Endothelial cell of umbilical vein (primary cell): Measurements from ENCODE around the gene SPOCD1. TPM values are rescaled to one million over a fixed set of nuclear protein-coding genes. Genes with fewer than 3 reads are reported as not detected.
A peak's percentile ranks its signal among the peaks of the same experiment; 100 is the strongest.

Experiments
- BruUV-seq: library from RNA; stranded (reverse); fragments of 400-500 nt; replicated peaks from 2 replicates; lab custom pipeline; 2021; lab: Mats Ljungman, UMichigan
- CTCF ChIA-PET: fragments of 300-600, 350-600 bp; sonication (Branson Sonifier 250); formaldehyde crosslinking; loops from one replicate; lab custom pipeline; 2021; ENCODE audit warnings: antibody characterized with exemption, inconsistent platforms; lab: Charles Lee
- POLR2A ChIA-PET: fragments of 300-600, 350-600 bp; sonication (Branson Sonifier 250); formaldehyde crosslinking; loops from one replicate; lab custom pipeline; 2021; ENCODE audit warnings: antibody characterized with exemption, inconsistent platforms; lab: Charles Lee
- DNase-seq: peaks from one replicate; pipeline ENCODE4 v3.0.0-alpha.2; 2011; ENCODE audit warnings: low read depth, low spot score
- FAIRE-seq: peaks from 2 replicates; lab custom pipeline; 2011; peaks lifted over from hg19 to GRCh38; lab: Jason Lieb, UNC
- H2AFZ ChIP-seq: 2 replicates; pipeline ENCODE4 v1.6.0; 2012; ENCODE audit warnings: low read depth, low read length, control low read depth, inconsistent platforms
- H3K27ac ChIP-seq: 2 replicates; pipeline ENCODE4 v1.5.1; 2011; ENCODE audit warnings: low read depth, mild to moderate bottlenecking, control low read depth, low read length, moderate library complexity; ENCODE audit not compliant: insufficient read depth
- H3K27me3 ChIP-seq, 2 experiments: 2 replicates each; pipeline versions ENCODE4 v1.6.0 to v1.6.1; 2011; ENCODE audit warnings: low read length in 2 of 2, mixed read lengths in 1 of 2; ENCODE audit not compliant: control insufficient read depth in 2 of 2, insufficient read depth in 2 of 2
- H3K36me3 ChIP-seq, 2 experiments: 2 replicates in 1 of 2; 3 replicates in 1 of 2; pipeline ENCODE4 v1.5.1; 2011; ENCODE audit warnings: low read length in 2 of 2, mild to moderate bottlenecking in 1 of 2, moderate library complexity in 1 of 2; ENCODE audit not compliant: control insufficient read depth in 2 of 2, insufficient read depth in 2 of 2; ENCODE audit errors: extremely low read depth in 1 of 2
- H3K4me1 ChIP-seq: 3 replicates; pipeline ENCODE4 v1.5.1; 2011; ENCODE audit warnings: mild to moderate bottlenecking, low read length; ENCODE audit not compliant: control insufficient read depth, insufficient read depth; ENCODE audit errors: extremely low read depth
- H3K4me2 ChIP-seq: 2 replicates; pipeline ENCODE4 v1.6.1; 2011; ENCODE audit warnings: low read length, control low read depth, mixed read lengths; ENCODE audit not compliant: insufficient read depth
- H3K4me3 ChIP-seq, 3 experiments: fragments of 200-600 bp in 1 of 3; sonication (generic), shearing (Covaris generic) in 1 of 3; replicated peaks in 1 of 3; 2 replicates each; pipeline ENCODE4 v1.5.1; 2011 to 2016; ENCODE audit warnings: control low read depth in 3 of 3, low read length in 3 of 3, mild to moderate bottlenecking in 2 of 3, inconsistent platforms in 1 of 3, low read depth in 1 of 3, moderate library complexity in 1 of 3; ENCODE audit not compliant: insufficient read depth in 1 of 3
- H3K79me2 ChIP-seq: 2 replicates; pipeline ENCODE4 v1.6.0; 2012; ENCODE audit warnings: low read length, inconsistent platforms; ENCODE audit not compliant: control insufficient read depth, insufficient read depth
- H3K9ac ChIP-seq: replicated peaks from 2 replicates; pipeline ENCODE3; 2011; ENCODE audit warnings: low read length, control low read depth; ENCODE audit not compliant: insufficient read depth; ENCODE audit errors: extremely low read depth
- H3K9me1 ChIP-seq: replicated peaks from 3 replicates; pipeline ENCODE4 v1.6.0; 2011; ENCODE audit warnings: mild to moderate bottlenecking, low read length; ENCODE audit not compliant: control insufficient read depth, insufficient read depth; ENCODE audit errors: extremely low read depth
- H3K9me3 ChIP-seq: replicated peaks from 2 replicates; pipeline ENCODE4 v1.5.1; 2012; ENCODE audit warnings: low read length, inconsistent platforms; ENCODE audit not compliant: control insufficient read depth, insufficient read depth
- H4K20me1 ChIP-seq: replicated peaks from 2 replicates; pipeline ENCODE3; 2011; ENCODE audit warnings: mild to moderate bottlenecking, low read length; ENCODE audit not compliant: control insufficient read depth, insufficient read depth; ENCODE audit errors: extremely low read depth
- EZH2 ChIP-seq: IDR thresholded peaks from 2 replicates; pipeline ENCODE4 v1.6.1; 2012; ENCODE audit warnings: borderline replicate concordance, low read depth, mild to moderate bottlenecking, moderate library complexity, low read length, inconsistent platforms; ENCODE audit not compliant: severe bottlenecking
- FOS ChIP-seq: IDR thresholded peaks from 2 replicates; pipeline ENCODE4 v1.6.1; 2011; ENCODE audit warnings: mild to moderate bottlenecking, low read length, moderate library complexity, borderline replicate concordance; ENCODE audit not compliant: insufficient read depth
- GATA2 ChIP-seq: IDR thresholded peaks from 2 replicates; pipeline ENCODE4 v1.7.0; 2011; ENCODE audit warnings: low read depth, mild to moderate bottlenecking, moderate library complexity, mixed read lengths, low read length; ENCODE audit not compliant: insufficient read length, insufficient read depth
- JUN ChIP-seq: IDR thresholded peaks from 2 replicates; pipeline ENCODE4 v1.6.1; 2011; ENCODE audit warnings: borderline replicate concordance, low read depth; ENCODE audit not compliant: insufficient read length, insufficient read depth
- MAX ChIP-seq: IDR thresholded peaks from 2 replicates; pipeline ENCODE4 v1.6.1; 2011; ENCODE audit not compliant: insufficient read depth, insufficient read length
- MYC ChIP-seq: IDR thresholded peaks from one replicate; pipeline ENCODE4 v1.6.1; 2011; ENCODE audit warnings: mild to moderate bottlenecking, low read depth, low read length
- POLR2A ChIP-seq: IDR thresholded peaks from 2 replicates; pipeline ENCODE4 v1.6.1; 2012; ENCODE audit warnings: low read depth, mild to moderate bottlenecking, control low read depth, low read length
- POLR2AphosphoS5 ChIP-seq: IDR thresholded peaks from 2 replicates; pipeline ENCODE4 v1.6.1; 2012; ENCODE audit warnings: low read depth, mild to moderate bottlenecking, control low read depth, low read length, moderate library complexity; ENCODE audit not compliant: insufficient read depth
- dilution Hi-C: fragments of 300-500 bp; cut with MboI; formaldehyde crosslinking; loops from one replicate; pipeline ENCODE4 v1.15.0; 2019; ENCODE audit warnings: low sequenced_read_pairs; ENCODE audit not compliant: extremely low pct_ligation_motif_present
- intact Hi-C: fragments of 100-400 bp; cut with micrococcal nuclease; formaldehyde crosslinking; loops from one replicate; pipeline ENCODE4 v1.10.0; 2022
- polyA plus RNA-seq, 4 experiments: library from polyadenylated mRNA; depleted of rRNA in 3 of 4; stranded (reverse) in 3 of 4; unstranded in 1 of 4; fragments of >200 nt; gene quantifications; 2 replicates each; pipeline versions ENCODE4 v1.2.1 to v1.2.3, GENCODE V29; 2011 to 2012; ENCODE audit warnings: missing spikeins in 1 of 4
- total RNA-seq: library from RNA; stranded (reverse); gene quantifications from 2 replicates; pipeline ENCODE4 v1.2.3, GENCODE V29; 2021
- TF ChIP-seq, protein P1 (sequence below), 2 donors: IDR thresholded peaks; 1 replicate in 1 of 2; 2 replicates in 1 of 2; pipeline ENCODE4 v1.5.1; 2011; ENCODE audit warnings: low read length in 2 of 2, mild to moderate bottlenecking in 2 of 2, moderate library complexity in 2 of 2, control low read depth in 1 of 2, inconsistent platforms in 1 of 2, low read depth in 1 of 2; ENCODE audit not compliant: insufficient read depth in 1 of 2; ENCODE audit errors: extremely low read depth in 1 of 2

SPOCD1 gene
- total and polyA plus RNA-seq, 2 donors (not counting 3 experiments of a cell fraction or from before 2014, with no cell fraction given) = 0.27 to 33.0 TPM

DNA sequence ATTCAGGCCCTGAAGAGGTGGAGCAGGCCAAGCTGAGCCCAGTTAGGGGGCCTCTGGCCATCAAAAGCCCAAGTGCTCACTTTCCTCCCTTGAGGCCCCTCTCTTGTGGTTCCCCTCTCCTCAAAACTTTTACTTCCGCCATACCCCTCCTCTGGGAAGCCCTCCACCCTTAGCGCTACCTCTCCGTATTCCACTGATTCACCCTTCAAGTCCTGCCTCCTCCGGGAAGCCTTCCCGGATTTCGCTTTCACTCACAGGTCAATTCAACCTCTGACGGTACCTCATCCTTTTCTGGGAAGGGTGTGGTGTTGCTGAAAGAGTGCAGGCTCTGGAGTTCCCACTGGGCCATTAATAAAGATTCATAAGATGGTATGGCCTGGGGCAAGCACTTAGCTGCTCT is 19.1 kb downstream of the SPOCD1 start:
- H3K79me2 ChIP-seq = peaks cover 38% of the 10 kb centered on the region
- TF ChIP-seq GATA2 (no peak), EZH2 (no peak), JUN (no peak), POLR2A (no peak), POLR2AphosphoS5 (no peak), MYC (no peak), MAX (no peak), FOS (no peak)
- TF ChIP-seq, protein P1, sequence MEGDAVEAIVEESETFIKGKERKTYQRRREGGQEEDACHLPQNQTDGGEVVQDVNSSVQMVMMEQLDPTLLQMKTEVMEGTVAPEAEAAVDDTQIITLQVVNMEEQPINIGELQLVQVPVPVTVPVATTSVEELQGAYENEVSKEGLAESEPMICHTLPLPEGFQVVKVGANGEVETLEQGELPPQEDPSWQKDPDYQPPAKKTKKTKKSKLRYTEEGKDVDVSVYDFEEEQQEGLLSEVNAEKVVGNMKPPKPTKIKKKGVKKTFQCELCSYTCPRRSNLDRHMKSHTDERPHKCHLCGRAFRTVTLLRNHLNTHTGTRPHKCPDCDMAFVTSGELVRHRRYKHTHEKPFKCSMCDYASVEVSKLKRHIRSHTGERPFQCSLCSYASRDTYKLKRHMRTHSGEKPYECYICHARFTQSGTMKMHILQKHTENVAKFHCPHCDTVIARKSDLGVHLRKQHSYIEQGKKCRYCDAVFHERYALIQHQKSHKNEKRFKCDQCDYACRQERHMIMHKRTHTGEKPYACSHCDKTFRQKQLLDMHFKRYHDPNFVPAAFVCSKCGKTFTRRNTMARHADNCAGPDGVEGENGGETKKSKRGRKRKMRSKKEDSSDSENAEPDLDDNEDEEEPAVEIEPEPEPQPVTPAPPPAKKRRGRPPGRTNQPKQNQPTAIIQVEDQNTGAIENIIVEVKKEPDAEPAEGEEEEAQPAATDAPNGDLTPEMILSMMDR (IDR thresholded peaks at IDR 0.05; ENCODE audit: extremely low read depth in 1 of 2, insufficient read depth in 1 of 2, low read depth in 1 of 2, low read length in 2 of 2) = no peak

More for the DNA sequence above, 19.1 kb downstream of the SPOCD1 start:
- no peaks in the 10 kb centered on the region for H3K9me3 ChIP-seq
- peaks cover 30% of the 10 kb centered on the region for H3K4me1 ChIP-seq
- intact Hi-C loops (no loop called here), dilution Hi-C loops (no loop called here)
- peak overlapping the region in 2 of 3 experiments; percentile 59 to 97 for H3K4me3 ChIP-seq
- ChIA-PET POLR2A (no interaction called here), CTCF (interaction anchor here (4.2 to 5.0 kb wide), 2 partner anchors 8 to 168 kb away, joined by 32 to 49 read pairs; no protein-coding TSS in a partner anchor)
- no TSS peak for BruUV-seq
- H3K4me2 ChIP-seq = peak overlapping the region; percentile 88
- no peaks in the 10 kb centered on the region for H3K36me3 ChIP-seq
- no peaks in the 10 kb centered on the region for H3K9me1 ChIP-seq
- H2AFZ ChIP-seq = no peak overlapping the region
- no peaks in the 10 kb centered on the region for H4K20me1 ChIP-seq
- H3K9ac ChIP-seq = no peak overlapping the region
- no peaks in the 10 kb centered on the region for H3K27me3 ChIP-seq
- FAIRE-seq (no peak), DNase-seq (no peak)
- no peak overlapping the region for H3K27ac ChIP-seq
